Astrocyte of the spinal cord (primary cell): ENCODE results near the gene LOX.

ENCODE experiments used
- DNase-seq: peaks from one replicate; pipeline ENCODE4 v3.0.0; 2011; ENCODE audit warnings: low read depth, low spot score
- H3K4me3 ChIP-seq: 2 replicates; pipeline ENCODE4 v1.5.1; 2011; ENCODE audit warnings: low read depth, mild to moderate bottlenecking, low read length, moderate library complexity
- in situ Hi-C: cut with HindIII; loops from 2 replicates; pipeline ENCODE4 v1.10.0; 2017; ENCODE audit warnings: low sequenced_read_pairs
- TF ChIP-seq, protein P1 (sequence below): IDR thresholded peaks from 2 replicates; pipeline ENCODE4 v1.5.1; 2012; ENCODE audit warnings: low read depth, mild to moderate bottlenecking, low read length, inconsistent platforms

Gene LOX

GRCh38 chr5:122015471-122015870, 62.6 kb downstream of the LOX start:
- in situ Hi-C loops = no loop called here
- no peak overlapping the region for H3K4me3 ChIP-seq
- TF ChIP-seq, protein P1, sequence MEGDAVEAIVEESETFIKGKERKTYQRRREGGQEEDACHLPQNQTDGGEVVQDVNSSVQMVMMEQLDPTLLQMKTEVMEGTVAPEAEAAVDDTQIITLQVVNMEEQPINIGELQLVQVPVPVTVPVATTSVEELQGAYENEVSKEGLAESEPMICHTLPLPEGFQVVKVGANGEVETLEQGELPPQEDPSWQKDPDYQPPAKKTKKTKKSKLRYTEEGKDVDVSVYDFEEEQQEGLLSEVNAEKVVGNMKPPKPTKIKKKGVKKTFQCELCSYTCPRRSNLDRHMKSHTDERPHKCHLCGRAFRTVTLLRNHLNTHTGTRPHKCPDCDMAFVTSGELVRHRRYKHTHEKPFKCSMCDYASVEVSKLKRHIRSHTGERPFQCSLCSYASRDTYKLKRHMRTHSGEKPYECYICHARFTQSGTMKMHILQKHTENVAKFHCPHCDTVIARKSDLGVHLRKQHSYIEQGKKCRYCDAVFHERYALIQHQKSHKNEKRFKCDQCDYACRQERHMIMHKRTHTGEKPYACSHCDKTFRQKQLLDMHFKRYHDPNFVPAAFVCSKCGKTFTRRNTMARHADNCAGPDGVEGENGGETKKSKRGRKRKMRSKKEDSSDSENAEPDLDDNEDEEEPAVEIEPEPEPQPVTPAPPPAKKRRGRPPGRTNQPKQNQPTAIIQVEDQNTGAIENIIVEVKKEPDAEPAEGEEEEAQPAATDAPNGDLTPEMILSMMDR = no peak
- no peak for DNase-seq

DNA sequence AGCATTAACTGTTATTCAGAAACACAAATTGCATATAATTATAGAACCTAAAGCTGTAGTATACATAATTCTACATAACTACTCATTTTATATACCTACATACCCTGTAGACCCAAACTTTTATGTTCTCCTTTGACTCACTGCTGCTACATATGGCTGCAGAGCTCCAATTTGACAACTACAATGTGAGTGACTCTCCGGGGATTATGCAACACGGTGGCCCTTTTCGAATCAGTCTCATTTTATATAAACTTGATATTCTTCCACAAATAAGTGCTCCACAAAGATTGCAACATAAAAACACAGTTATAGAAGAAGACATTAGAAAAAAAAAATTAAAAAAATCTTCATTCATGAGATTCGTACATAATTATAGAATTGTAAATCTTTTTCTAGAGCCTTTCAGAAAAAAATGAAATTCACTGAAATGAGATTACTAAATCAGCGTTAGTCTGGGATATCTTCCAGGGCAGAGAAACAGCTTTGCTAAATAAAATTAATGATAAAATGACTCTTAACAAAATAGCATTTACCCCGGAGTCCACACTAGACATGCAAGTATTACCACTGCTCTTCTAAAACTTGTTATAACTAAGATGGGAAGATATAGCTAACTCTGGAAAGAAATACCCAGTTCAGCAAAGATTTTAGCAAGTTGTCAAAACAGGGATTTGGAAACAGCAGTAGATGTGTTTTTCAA, 63.7 kb downstream of the LOX start:
- H3K4me3 ChIP-seq = no peak overlapping the region
- in situ Hi-C loops = no loop called here
- no peak for DNase-seq
- TF ChIP-seq, protein P1 = no peak
